Measurements from ENCODE around the gene WDFY3. TPM values are rescaled to one million over a fixed set of nuclear protein-coding genes. Genes with fewer than 3 reads are reported as not detected.

WDFY3 gene
- total and polyA plus RNA-seq, 2 of the 4 experiments (the other 2 are of a cell fraction): 12.5 to 58.1 TPM

DNA sequence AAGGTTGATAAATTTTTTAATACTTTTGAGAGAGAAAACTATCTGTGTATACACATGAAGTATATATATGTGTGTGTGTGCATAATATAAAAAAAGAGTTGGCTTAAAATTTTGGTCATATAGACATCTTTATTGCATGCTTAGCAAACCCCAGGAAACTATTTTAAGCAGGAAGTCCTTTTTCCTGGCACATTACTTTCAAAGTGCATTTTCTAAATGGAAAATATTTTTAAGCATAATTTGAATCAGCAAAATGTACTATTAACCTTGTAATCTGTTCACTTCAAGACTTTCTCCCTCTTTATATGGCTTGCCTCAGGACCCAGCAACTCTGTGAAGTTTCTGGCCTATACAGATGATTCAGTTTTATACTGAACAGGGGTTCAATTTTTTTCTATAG, 277.3 kb downstream of the WDFY3 start:
- dilution Hi-C loops (cut with HindIII; ENCODE audit: low sequenced_read_pairs, unreplicated experiment) (no loop called here), intact Hi-C loops (cut with micrococcal nuclease) (no loop called here), in situ Hi-C loops (cut with MboI; ENCODE audit: low sequenced_read_pairs) (no loop called here)
- H3K9me1 ChIP-seq (ENCODE audit: insufficient read depth, low read length): peaks cover 22% of the 10 kb centered on the region
- CTCF ChIA-PET: interaction anchor here (0.6 kb wide), 1 partner anchor 57 kb away, joined by 3 read pairs; no protein-coding TSS in a partner anchor
- H3K79me1 ChIP-seq (ENCODE audit: low read depth in 1 of 2, low read length in 2 of 2): peaks cover 0 to 16% of the 10 kb centered on the region in 2 experiments; a peak in 2 of 4 replicates
- no peak overlapping the region for H3K4me2 ChIP-seq (ENCODE audit: low read depth, low read length)
- H3K9me3 ChIP-seq (ENCODE audit: control insufficient read depth, insufficient read depth, low read length): no peaks in the 10 kb centered on the region
- POLR2A ChIA-PET (ENCODE audit: unreplicated experiment): no interaction called here
- H3K18ac ChIP-seq (ENCODE audit: low read depth, low read length): no peak overlapping the region
- H2AK9ac ChIP-seq (replicated peaks; ENCODE audit: low read depth, low read length, poor library complexity): no peak overlapping the region
- H2AFZ ChIP-seq (replicated peaks; ENCODE audit: low read length, poor library complexity): no peak overlapping the region
- no peak overlapping the region for H3K4ac ChIP-seq (ENCODE audit: low read depth, low read length)
- H3K4me3 ChIP-seq (ENCODE audit: insufficient read depth, low read depth, low read length): no peak overlapping the region
- no peaks in the 10 kb centered on the region for H3K27me3 ChIP-seq (ENCODE audit: control insufficient read depth, insufficient read depth, low read length)
- no peak for TF ChIP-seq RFX5 (IDR thresholded peaks at IDR 0.05; ENCODE audit: low read depth, low read length)
- TF ChIP-seq, protein P1, sequence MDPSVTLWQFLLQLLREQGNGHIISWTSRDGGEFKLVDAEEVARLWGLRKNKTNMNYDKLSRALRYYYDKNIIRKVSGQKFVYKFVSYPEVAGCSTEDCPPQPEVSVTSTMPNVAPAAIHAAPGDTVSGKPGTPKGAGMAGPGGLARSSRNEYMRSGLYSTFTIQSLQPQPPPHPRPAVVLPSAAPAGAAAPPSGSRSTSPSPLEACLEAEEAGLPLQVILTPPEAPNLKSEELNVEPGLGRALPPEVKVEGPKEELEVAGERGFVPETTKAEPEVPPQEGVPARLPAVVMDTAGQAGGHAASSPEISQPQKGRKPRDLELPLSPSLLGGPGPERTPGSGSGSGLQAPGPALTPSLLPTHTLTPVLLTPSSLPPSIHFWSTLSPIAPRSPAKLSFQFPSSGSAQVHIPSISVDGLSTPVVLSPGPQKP (IDR thresholded peaks at IDR 0.05; ENCODE audit: borderline replicate concordance, low read depth, low read length): no peak
- TF ChIP-seq USF2 (IDR thresholded peaks at IDR 0.05; ENCODE audit: low read depth, low read length): no peak
- no peak for TF ChIP-seq MXI1 (IDR thresholded peaks at IDR 0.05; ENCODE audit: borderline replicate concordance, low read depth, low read length)
- no peak overlapping the region for H2BK120ac ChIP-seq (ENCODE audit: low read depth, low read length)
- H4K8ac ChIP-seq (ENCODE audit: low read depth in 2 of 2, low read length in 2 of 2): no peak overlapping the region
- no peak overlapping the region for H2AK5ac ChIP-seq (ENCODE audit: low read depth, low read length)
- H3K56ac ChIP-seq (ENCODE audit: extremely low read depth, insufficient read depth, low read length): no peak overlapping the region
- H4K5ac ChIP-seq (ENCODE audit: low read depth, low read length): no peak overlapping the region
- no peak overlapping the region for H2BK5ac ChIP-seq (ENCODE audit: low read depth, low read length, poor library complexity, severe bottlenecking)
- H4K20me1 ChIP-seq (ENCODE audit: insufficient read depth, low read length): peaks cover 16% of the 10 kb centered on the region
- no peak overlapping the region for H3K9ac ChIP-seq (ENCODE audit: low read depth, low read length)
- peaks cover 21% of the 10 kb centered on the region for H3K36me3 ChIP-seq (ENCODE audit: control insufficient read depth, insufficient read depth, low read length)
- peaks cover 14% of the 10 kb centered on the region for H3K4me1 ChIP-seq (ENCODE audit: control insufficient read depth, insufficient read depth, low read length)
- DNase-seq (no peak), ATAC-seq (ENCODE audit: low read depth) (no peak)
- H3K23ac ChIP-seq (ENCODE audit: low read depth, low read length): no peak overlapping the region
- H4K91ac ChIP-seq (ENCODE audit: insufficient read depth, low read depth, low read length): no peak overlapping the region
- H3K14ac ChIP-seq (replicated peaks; ENCODE audit: low read depth, low read length): no peak overlapping the region
- H2BK20ac ChIP-seq (ENCODE audit: low read depth, low read length): no peak overlapping the region
- H2BK15ac ChIP-seq (ENCODE audit: low read depth, low read length): no peak overlapping the region
- BruUV-seq (replicated peaks): no TSS peak
- H3K27ac ChIP-seq (ENCODE audit: insufficient read depth, low read length): no peak overlapping the region
